NCI-H1105 treated with DMSO at 0.1 percent for 48 hours (cell line): ENCODE data around the gene ADD1.
"Not testable (repeated sequence)": the region's sequence is repeated elsewhere in the genome, so short reads cannot be mapped to it uniquely, and the experiment has no call there.

Experiments used
- DNase-seq: peaks from one replicate; lab custom pipeline; 2025; lab: John Stamatoyannopoulos, UW

Gene ADD1

DNA sequence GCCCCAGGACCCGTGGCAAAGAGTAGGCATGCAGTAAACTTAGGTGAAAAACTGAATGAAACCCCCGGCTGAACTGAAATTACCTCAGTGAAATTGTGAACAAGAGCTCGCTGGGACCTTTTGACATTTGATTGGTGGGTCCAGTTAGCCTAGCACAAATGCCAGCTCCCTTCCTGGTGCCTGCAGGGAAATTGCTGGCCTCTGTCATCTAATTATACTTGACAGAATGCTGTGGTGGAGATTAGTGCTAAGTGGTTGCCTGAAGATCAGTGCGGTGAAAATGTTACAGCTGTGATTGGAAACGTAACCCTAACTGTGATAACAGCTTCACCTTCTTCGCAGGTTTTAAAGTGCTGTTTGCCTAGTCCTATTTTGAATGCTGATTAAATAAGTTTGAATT lies 43.0 kb downstream of the ADD1 start:
- no peak for DNase-seq

DNA sequence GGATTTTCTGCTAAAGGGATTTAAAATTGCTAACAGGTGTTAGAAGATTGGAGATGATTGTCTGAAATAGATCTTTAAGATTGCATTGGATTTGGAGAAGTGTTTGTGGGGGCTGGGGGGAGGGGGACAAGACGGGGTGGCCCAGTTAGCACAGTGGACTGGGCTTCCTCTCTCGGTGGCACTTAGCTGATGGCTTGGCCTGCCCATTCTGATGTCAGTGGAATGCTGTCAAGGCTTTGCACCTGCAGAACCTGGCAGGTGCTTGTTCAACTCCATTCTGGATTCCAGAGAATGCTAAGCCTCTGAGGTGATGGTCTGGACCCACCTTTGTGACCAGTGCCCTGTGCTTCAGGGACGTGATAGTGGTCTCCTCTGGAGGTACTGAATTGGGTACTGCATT lies 43.7 kb downstream of the ADD1 start:
- no peak for DNase-seq

DNA sequence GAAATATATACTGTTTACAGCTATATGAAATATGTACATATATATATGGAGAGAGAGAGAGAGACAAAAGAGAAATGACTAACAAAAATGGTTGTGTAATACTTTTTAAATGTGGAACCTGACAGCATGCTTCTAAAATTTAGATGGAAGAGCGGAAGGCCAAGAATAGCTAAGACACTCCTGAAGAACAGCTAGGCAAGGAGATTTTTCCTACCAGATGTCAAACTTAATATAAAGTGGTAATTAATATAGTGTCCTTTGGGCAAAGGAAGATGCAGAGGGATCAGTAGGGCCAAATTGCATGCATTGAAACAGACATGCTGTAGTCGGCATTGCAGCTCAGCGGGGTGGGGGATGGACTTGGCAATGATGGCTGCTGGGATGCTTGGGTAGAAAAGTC lies 45.2 kb downstream of the ADD1 start:
- DNase-seq: no peak

DNA sequence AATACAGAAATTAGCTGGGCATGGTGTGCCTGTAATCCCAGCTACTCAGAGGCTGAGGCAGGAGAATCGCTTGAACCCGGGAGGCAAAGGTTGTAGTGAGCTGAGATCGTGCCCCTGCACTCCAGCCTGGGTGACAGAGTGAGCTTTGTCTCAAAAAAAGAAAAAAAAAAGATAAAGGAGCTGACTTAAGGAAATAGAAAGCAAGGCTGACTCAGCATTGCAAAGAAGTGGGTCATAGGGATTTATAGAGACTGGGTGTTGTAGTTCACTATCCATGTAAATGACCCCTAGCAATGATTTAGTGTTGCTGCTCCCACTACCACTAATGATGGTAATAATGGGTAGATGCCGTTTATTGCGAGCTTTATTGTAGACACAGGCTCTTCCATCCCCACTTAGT lies 47.6 kb downstream of the ADD1 start:
- DNase-seq: no peak

DNA sequence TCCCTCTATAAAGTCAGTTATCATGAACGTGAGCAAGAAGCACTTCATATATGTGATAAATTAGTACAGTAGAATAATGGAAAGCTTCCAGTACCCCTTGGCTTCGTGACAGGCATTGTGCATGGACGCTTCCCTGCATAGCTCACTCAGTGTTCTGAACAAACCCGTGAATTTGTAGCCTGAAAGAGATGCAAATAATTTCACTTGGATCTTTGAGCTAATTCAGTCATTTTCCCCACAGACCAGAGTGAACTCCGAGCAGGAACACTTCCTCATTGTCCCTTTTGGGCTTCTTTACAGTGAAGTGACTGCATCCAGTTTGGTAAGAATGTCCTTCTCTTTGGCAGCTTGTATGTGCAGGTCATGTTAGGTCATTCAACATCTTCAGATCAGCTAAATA lies 50.1 kb downstream of the ADD1 start:
- DNase-seq: no peak

DNA sequence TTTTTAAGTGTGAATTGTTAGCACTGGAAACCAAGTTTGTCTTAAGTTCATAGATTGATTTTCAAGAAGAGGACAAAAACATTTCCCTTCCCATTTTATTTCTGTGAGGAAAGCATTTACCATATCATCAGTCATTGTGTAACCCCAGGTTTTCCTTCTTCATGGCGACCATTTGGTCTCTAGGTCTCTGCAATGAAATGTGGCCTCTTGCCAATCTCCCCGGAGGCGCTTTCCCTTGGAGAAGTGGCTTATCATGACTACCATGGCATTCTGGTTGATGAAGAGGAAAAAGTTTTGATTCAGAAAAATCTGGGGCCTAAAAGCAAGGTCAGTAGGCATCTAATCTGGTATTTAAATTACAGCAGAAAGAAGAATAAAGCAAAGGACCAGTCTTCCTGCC lies 54.4 kb downstream of the ADD1 start:
- no peak for DNase-seq

DNA sequence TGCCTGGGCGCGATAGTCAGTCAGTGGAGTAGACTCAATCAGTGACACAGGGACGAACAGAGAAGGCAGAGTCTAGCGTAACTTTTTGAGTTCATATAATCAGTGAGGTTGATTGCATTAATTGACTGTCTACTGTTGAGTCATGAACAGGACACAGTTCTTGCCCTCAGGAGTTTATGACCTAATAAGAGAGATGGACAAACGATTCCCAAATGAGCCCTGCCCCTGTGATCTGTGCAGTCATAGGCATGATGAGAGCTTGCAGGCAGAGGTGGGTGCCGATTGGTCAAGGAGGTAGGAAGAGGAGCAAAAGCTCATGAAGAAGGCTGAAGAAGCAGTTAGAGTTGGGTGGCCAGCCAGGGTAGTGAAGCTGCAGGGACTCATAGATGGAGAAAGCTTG lies 57.1 kb downstream of the ADD1 start:
- DNase-seq: no peak

DNA sequence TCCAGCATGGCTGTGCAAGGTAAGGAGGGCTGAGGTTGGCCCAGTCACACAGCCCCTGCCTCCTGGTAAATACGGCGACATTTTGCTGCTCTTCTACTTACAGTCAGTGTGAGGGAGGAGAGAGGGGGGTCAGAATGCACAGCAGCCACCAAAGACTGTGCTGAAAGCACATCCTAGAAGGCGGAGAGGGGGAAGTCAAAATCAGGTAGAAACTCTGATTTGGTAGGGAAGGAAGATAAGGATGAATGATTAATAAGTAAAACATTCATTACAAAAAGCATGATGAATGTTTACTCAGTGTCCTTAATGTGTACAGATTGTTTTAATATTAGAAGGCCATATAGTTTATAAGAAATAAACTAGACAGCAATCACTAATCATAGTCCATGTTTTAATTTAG lies 57.5 kb downstream of the ADD1 start:
- DNase-seq: no peak

DNA sequence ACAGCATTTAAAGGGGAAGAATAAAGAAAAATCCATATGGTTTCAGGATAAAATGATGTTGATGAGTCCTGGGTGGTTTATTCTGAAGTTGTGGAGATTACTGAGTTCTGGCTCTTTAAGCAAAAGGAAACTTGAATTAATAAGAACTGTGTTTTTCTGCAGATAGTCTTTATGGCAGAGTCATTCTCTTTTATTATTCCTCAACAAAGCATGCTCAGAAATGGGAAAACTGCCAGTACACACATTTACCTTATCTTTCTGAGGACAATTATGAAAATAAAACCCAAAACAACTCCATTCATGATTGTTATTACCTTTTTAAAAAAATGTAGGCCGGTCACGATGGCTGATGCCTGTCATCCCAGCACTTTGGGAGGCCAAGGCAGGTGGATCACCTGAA lies 58.5 kb downstream of the ADD1 start:
- no peak for DNase-seq

DNA sequence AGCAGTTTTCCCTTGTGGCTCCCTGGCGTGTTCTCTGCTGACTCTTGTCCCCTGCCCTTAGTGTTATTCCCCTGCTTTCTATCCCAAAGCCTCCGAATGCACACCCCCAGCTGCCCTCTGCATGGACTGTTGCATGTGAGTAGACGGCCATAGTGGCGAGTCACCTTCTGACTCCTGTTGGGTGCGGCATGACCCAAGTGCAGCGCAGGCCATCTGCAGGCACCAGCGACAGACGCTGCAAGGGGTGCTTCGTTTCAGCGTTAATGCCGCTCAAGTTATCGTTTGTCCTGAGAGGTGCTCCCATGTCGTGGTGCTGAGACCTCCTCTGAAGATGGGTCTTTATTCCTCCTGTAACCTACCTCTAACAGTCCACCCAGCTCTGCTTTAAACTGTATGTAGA lies 61.9 kb downstream of the ADD1 start:
- no peak for DNase-seq

DNA sequence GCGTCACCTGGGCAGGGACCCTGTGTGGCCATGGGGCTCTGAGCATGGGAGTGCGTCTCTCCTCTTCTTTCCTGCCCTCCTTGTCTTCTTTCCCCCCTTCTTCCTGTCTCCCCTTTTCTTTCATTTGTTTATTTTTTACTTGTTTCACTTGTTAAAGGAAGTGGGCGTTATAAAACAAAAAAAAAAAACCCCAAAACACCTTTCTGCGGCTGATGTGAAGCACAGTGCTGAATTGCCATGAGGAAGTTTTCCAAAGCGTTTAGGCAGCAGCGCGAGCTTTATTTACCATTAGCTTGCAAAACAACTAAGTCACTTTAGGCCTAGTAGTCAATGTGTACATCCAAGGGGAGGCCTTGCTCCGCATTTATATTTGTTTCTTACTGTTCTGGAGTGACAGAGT lies 62.6 kb downstream of the ADD1 start:
- no peak for DNase-seq

DNA sequence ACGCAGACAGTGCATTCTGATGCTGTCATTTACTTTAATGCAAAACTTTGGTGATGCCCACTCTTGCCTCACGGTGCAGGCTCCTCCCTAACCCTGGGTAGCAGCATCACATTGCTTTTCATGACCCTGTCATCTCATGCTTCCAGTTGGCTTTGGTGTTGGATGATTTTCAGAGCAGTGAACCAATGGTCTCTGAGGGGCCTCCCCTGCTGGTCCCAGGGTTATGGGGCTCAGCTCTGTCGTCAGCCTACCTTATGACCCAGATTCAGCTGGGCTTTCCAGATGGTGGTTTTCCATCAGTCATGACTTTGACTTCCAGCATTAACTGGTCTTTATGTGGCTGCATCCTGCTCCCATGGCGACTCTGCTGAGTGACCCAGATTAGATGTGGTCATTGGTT lies 63.6 kb downstream of the ADD1 start:
- DNase-seq: no peak

DNA sequence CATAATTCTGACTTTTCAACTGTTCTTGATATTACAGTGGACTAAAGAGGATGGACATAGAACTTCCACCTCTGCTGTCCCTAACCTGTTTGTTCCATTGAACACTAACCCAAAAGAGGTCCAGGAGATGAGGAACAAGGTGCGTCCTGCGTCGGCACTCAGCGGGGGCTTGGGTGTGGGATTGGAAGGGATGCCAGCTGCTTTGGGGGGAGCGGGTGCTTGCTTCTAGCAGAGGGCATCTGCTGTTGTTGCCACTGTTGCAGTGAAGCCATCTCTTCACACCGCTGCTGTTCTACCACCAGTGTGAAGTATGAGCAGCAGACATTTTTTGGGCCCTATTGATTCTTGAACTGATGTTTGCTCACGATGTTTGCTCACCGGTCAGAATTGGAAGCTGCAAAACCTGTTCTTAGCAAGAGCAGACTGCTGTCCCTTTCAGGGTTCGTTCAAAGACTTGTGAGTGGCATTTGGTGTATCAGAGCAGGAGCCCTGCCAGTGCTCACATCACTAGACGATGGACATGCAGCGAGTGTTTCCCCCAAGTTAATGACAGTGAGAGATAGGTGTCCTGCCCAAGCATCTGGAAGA lies 64.2 kb downstream of the ADD1 start:
- DNase-seq: no peak

DNA sequence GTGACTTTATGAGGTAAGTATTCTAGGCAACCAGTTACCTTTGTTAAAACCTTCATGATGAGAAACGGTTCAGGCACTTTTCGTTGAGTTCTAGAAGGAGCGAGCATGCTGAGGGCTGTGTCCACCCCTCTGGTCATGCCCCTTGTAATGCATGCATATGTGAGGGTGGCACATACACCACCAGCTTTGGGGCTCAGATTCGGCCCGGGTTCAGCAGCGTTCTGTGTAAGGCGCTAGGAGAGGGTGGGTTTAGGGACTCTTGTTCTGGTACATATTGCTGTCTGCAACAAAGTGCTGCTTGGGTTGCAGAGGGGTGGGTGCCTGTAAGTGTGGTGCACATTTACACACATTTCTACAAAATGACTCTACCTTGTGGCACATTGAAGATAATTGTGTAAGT lies 65.0 kb downstream of the ADD1 start:
- DNase-seq: no peak

DNA sequence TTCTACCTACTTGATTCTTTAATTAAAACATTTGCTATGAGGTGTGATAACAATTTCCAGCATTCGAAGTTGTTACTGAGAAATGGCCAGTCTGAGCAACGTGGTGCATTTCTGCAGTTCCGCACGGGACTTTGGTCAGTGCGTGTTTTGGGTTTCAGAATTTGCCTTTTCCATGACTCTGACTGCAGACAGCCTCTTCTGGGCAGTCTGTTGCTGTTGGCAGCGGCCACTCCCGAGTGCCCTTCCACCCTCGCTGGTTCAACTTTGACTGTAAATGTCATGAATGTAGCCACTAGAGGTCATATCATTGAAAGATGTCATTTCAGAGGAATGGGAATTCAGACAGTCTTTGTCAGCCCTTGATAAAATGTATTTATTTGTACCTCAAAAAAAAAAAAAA lies 65.9 kb downstream of the ADD1 start:
- DNase-seq: no peak

DNA sequence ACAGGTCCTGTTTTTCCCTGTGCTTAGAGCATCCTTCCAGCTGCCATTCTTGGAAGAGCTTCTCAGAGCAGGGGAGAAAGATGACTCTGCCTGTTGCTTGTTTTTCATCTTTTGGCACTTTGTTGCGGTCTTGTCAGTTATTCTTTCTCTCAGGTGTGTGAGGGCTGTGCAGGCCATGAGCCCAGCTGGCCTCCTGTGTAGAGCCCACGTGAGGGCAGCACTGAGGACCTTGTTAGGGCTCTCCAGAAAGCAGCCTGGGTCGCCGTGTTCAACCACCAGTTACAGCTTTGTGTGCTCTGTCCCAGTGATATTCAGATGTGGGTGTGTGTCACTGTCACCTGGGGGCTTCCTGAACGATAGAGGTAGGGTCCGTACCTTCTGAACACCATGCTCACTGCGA lies 66.8 kb downstream of the ADD1 start:
- no peak for DNase-seq

DNA sequence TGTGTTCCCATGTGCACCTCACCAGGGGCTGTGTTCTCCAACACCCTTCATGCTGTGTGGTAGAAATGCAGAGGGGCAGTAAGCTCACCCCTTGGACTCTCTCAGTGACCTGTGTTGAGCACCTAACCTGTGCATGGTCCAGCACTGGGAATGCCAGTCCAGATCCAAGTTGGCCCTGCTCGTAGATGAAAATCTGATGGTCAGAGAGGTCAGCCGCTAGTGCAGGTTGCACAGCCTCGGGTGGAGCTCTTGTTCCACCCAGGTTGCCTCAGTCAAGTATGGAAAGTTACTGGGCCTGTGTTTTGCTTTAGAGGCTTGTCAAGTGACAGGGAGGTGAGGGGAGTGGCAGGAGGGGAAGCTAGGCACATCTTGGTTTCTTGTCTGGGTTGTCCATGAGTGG lies 68.2 kb downstream of the ADD1 start:
- no peak for DNase-seq

DNA sequence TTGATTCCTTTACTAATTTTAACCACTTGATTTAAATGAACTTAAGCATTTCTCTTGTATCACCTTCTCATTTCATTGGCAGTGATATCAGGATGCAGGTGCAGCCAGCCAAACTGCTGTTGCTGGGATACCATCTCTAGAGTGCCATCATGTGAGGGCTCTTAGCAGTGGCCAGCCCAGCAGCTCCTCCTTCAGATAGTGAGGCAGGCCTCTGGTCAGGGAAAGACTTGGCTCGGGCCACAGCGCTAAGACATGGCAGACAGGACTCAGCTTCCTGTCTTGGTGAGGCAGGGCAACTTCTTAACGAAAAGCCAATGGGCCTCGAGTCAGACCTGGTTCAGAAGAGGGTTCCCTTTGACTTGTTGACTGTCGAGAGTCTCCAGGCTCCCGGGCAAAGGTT lies 69.5 kb downstream of the ADD1 start:
- DNase-seq: no peak

DNA sequence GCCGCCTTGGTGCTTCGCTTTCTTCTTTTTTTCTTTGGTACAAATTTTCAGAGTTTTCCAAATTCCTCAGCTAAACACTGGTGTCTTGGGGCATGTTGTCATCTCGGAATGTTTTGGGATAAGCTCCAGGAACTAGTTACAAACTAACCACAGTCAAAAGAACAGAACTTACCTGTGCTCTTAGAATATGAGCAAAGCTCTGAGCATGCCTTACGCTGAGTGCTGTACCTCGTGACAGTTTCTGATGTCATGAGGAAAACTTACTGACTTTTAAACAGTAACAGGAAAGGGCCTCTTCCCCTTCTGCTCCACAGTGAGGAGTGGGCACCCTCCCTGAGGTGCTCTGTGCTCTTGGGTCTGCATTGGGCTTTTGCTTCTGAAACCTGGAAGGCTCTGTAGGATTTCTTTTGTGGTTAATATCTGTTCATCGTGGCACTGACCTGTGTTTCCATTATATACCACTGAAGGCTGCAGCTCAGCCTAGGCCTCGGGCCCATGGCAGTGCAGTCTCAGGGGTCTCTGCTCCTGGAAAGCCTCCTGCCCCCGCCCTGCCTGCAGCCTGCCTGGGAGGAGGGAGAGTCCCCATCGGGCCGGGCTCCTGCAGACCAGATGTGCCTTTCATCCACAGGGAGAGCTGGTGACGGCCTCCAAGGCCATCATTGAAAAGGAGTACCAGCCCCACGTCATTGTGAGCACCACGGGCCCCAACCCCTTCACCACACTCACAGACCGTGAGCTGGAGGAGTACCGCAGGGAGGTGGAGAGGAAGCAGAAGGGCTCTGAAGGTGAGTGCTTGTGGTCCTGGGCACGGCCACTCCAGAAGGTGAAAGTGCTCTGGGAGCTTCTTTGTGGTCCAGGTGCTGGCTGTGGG lies 70.8 kb downstream of the ADD1 start:
- no peak for DNase-seq

DNA sequence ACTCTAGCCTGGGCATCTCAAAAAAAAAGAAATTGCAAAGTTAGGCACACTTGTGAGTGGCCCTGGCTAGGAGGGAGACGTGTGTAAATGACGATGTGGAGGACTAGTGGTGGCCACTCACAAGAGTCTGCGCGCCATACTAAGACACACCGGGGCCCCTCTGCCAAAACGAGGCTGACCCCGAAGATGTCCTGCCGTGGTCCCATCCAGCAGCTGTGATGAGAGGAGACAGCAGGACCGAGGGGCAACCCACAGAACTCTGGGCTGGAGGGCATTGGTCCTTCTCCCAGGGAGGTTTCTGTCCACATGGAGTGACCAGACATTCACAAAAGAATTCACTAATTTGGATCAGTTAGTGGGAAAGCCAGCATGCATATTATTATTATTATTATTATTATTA lies 72.1 kb downstream of the ADD1 start:
- DNase-seq: no peak

DNA sequence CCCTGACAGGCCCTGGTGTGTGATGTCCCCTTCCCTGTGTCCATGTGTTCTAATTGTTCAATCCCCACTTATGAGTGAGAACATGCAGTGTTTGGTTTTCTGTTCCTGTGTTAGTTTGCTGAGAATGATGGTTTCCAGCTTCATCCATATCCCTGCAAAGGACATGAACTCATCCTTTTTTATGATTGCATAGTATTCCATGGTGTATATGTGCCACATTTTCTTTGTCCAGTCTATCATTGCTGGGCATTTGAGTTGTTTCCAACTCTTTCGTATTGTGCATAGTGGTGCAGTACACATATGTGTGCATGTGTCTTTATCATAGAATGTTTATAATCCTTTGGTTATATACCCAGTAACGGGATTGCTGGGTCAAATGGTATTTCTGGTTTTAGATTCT lies 73.1 kb downstream of the ADD1 start:
- DNase-seq: not testable (repeated sequence)

DNA sequence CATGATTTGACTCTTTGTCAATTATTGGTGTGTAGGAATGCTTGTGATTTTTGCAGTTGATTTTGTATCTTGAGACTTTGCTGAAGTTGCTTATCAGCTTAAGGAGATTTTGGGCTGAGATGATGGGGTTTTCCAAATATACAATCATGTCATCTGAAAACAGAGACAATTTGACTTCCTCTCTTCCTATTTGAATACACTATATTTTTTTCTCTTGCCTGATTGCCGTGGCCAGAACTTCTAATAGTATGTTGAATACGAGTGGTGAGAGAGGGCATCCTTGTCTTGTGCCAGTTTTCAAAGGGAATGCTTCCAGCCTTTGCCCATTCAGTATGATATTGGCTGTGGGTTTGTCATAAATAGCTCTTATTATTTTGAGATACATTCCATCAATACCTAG lies 74.7 kb downstream of the ADD1 start:
- not testable (repeated sequence) for DNase-seq

DNA sequence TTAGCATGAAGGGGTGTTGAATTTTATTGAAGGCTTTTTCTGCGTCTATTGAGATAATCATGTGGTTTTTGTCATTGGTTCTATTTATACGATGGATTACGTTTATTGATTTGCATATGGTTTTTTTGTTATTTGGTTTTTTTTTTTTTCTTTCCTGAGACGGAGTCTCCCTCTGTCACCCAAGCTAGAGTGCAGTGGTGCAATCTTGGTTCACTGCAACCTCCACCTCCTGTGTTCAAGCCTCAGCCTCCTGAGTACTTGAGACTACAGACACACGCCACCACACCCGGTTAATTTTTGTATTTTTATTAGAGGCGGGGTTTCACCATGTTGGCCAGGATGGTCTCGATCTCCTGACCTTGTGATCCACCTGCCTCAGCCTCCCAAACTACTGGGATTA lies 75.1 kb downstream of the ADD1 start:
- not testable (repeated sequence) for DNase-seq
